Type B pancreatic cell (in vitro differentiated cells): ENCODE results near the gene AK2. TPM values are rescaled to one million over a fixed set of nuclear protein-coding genes. Genes with fewer than 3 reads are reported as not detected.
A peak's percentile ranks its signal among the peaks of the same experiment; 100 is the strongest.

Experiments
- DNase-seq: peaks from one replicate; pipeline ENCODE4 v3.0.0; 2021; ENCODE audit warnings: mixed read lengths; ENCODE audit not compliant: unreplicated experiment; ENCODE audit errors: extremely low spot score
- H3K27ac Mint-ChIP-seq: 2 replicates; pipeline ENCODE4 v1.8.0; 2021; ENCODE audit warnings: mild to moderate bottlenecking, mixed read lengths
- H3K27me3 Mint-ChIP-seq: 2 replicates; pipeline ENCODE4 v1.8.0; 2021; ENCODE audit warnings: mixed read lengths
- H3K36me3 Mint-ChIP-seq: 2 replicates; pipeline ENCODE4 v1.8.0; 2021; ENCODE audit warnings: mixed read lengths
- H3K4me1 Mint-ChIP-seq: one replicate; pipeline ENCODE4 v1.8.0; 2021; ENCODE audit warnings: mixed read lengths; ENCODE audit not compliant: unreplicated experiment
- H3K4me3 Mint-ChIP-seq: 2 replicates; pipeline ENCODE4 v1.8.0; 2021; ENCODE audit warnings: mild to moderate bottlenecking, mixed read lengths
- H3K9me3 Mint-ChIP-seq: 2 replicates; pipeline ENCODE4 v1.8.0; 2021; ENCODE audit warnings: mixed read lengths
- total RNA-seq: library from RNA; stranded (reverse); gene quantifications from 2 replicates; pipeline ENCODE4 v1.2.1, GENCODE V29; 2021; ENCODE audit warnings: low replicate concordance
- TF ChIP-seq, protein P1 (sequence below): fragments of 200-600 bp; sonication (generic); conservative IDR thresholded peaks from 2 replicates; pipeline ENCODE4 v1.5.0; 2021; ENCODE audit warnings: antibody characterized with exemption, mild to moderate bottlenecking

AK2 gene
- total RNA-seq, 1 donor from 2014 or later, result 140 TPM

DNA sequence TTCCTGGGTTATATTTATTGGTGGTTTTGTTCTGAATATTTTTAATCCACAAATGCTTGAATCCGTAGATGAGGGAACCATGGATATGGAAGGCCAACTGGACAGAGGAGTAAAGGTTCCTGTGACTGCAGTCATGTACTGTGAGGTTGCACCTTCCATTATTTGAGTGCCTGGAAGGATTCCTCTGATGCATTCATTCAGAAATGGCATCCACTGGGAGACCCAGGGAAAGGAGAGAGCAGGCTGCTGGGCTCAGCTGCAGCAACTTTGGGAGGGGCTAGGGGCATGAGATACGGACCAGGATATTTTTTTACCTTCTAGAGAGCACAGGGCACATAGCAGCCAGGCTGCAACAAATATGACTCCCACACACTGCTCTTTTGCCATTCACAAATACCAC lies 19.5 kb downstream of the AK2 start:
- no peak overlapping the region for H3K27ac Mint-ChIP-seq
- H3K9me3 Mint-ChIP-seq, result no peaks in the 10 kb centered on the region
- H3K36me3 Mint-ChIP-seq, result peaks cover 40% of the 10 kb centered on the region
- DNase-seq, result no peak
- H3K4me3 Mint-ChIP-seq, result no peak overlapping the region
- no peaks in the 10 kb centered on the region for H3K27me3 Mint-ChIP-seq
- H3K4me1 Mint-ChIP-seq, result peaks cover 5% of the 10 kb centered on the region
- TF ChIP-seq, protein P1, sequence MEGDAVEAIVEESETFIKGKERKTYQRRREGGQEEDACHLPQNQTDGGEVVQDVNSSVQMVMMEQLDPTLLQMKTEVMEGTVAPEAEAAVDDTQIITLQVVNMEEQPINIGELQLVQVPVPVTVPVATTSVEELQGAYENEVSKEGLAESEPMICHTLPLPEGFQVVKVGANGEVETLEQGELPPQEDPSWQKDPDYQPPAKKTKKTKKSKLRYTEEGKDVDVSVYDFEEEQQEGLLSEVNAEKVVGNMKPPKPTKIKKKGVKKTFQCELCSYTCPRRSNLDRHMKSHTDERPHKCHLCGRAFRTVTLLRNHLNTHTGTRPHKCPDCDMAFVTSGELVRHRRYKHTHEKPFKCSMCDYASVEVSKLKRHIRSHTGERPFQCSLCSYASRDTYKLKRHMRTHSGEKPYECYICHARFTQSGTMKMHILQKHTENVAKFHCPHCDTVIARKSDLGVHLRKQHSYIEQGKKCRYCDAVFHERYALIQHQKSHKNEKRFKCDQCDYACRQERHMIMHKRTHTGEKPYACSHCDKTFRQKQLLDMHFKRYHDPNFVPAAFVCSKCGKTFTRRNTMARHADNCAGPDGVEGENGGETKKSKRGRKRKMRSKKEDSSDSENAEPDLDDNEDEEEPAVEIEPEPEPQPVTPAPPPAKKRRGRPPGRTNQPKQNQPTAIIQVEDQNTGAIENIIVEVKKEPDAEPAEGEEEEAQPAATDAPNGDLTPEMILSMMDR, result no peak

DNA sequence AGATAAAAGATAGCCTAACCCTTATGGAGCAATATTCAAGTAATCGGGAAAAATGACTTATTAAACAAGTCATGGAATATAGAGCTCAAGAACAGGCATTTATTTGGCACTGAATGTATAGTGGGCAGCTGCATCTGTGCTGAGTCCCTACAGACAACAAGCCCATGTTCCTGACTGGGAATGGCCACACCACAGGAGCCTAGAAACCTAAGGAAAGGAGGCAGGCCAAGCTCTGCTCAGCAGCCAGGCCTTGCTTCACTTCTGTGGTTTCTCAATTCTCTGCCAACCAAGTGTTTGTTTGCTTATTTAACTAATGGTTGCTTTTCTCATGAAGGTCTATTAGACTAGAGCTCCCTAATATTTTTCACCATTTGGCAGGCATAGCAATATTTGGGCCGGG lies 21.5 kb downstream of the AK2 start:
- Mint-ChIP-seq H3K27ac (no peak overlapping the region), H3K36me3 (peaks cover 43% of the 10 kb centered on the region), H3K9me3 (no peaks in the 10 kb centered on the region), H3K4me1 (peaks cover 5% of the 10 kb centered on the region), H3K27me3 (no peaks in the 10 kb centered on the region), H3K4me3 (no peak overlapping the region)
- TF ChIP-seq, protein P1, result no peak
- no peak for DNase-seq

DNA sequence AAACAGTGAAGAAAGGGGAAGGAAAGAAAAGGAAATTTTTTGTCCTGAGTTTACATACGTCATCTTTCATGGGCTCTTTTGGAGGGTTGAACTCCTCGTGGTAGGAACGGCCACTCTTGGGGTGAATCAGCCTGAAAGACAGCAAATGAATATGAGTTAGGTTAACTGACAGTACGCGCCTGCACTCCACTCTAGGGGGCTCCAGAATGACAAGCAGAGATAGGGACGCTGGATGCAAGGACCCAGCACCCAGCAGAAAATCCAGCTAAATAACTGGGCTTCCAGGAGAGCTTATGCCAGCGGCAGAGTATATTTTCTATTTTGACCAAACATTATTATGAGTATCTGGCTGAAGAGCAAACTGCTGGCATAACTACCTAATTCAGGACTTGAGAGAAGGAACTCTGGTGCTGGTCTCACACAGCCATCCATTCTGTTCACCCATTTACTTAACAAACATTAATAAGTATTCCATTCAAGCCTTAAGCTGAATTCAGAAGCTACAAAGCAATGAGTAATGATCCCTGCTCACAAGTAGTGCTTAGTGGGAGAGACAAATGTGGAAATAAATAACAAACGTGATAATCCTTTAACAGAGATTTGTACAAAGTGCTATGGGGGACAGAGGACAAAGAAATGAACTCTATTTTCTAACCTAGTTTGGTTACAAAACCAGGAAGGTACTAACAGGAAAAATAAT lies 22.1 kb downstream of the AK2 start:
- H3K27ac Mint-ChIP-seq, result no peak overlapping the region
- H3K36me3 Mint-ChIP-seq, result peaks cover 39% of the 10 kb centered on the region
- DNase-seq, result no peak
- H3K9me3 Mint-ChIP-seq, result no peaks in the 10 kb centered on the region
- H3K4me3 Mint-ChIP-seq, result no peak overlapping the region
- no peaks in the 10 kb centered on the region for H3K27me3 Mint-ChIP-seq
- TF ChIP-seq, protein P1, result no peak
- peaks cover 5% of the 10 kb centered on the region for H3K4me1 Mint-ChIP-seq

DNA sequence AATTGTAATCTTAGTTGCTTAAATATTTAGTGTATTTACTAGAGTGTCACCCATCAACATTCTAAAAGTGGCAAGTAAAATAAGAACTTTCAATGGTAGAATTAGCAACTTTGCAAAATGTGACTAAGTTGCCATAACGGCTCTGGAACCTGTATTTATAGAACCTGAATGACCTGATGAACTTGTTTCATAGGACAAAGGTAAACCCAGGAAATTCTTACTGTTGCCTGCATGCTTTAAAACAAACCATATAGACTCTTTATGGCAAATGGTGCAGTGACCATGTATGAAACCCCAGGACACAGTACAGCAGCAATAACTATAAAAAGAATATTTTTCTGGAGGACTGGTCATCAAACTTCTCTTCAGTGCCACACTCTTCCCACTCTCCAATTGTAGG lies 22.9 kb downstream of the AK2 start:
- Mint-ChIP-seq H3K4me3 (no peak overlapping the region), H3K27me3 (no peaks in the 10 kb centered on the region), H3K4me1 (peaks cover 10% of the 10 kb centered on the region), H3K9me3 (no peaks in the 10 kb centered on the region), H3K36me3 (peaks cover 32% of the 10 kb centered on the region), H3K27ac (peak overlapping the region; percentile 58)
- TF ChIP-seq, protein P1, result no peak
- no peak for DNase-seq

DNA sequence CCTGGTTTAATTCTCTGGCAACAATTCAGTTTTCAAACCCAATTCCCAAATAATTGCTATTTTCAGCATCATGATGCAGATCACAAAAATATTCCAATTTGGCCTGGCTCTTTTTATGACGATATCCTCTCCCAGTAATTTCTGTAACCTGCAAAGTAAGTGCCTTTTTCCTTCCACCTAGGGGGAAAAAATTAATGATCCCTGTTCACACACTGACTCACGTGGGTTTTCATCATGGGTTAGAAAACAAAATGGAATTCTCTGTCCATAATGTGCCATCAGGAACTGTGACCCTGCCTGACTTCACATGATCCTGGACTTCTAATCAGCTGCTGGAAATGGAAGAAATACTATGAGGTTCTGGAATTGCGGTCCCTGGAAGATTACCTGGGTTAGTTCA lies 24.5 kb downstream of the AK2 start:
- TF ChIP-seq, protein P1, result no peak
- no peaks in the 10 kb centered on the region for H3K27me3 Mint-ChIP-seq
- no peak overlapping the region for H3K27ac Mint-ChIP-seq
- peaks cover 34% of the 10 kb centered on the region for H3K36me3 Mint-ChIP-seq
- DNase-seq, result no peak
- H3K4me3 Mint-ChIP-seq, result no peak overlapping the region
- H3K9me3 Mint-ChIP-seq, result no peaks in the 10 kb centered on the region
- H3K4me1 Mint-ChIP-seq, result peaks cover 23% of the 10 kb centered on the region
